Diencephalon (tissue), 1 donor: ENCODE results near the gene C15orf61. TPM values are rescaled to one million over a fixed set of nuclear protein-coding genes. Genes with fewer than 3 reads are reported as not detected.

Experiments
- total RNA-seq: library from RNA; depleted of rRNA; stranded (reverse); fragments of >200 nt; gene quantifications from one replicate; pipeline ENCODE4 v1.2.3, GENCODE V29; 2014

Gene C15orf61
- total RNA-seq, result 24.7 TPM

GRCh38 chr15:67521029-67521782, at the start of gene C15orf61:
Gene C15orf61 (plus strand): TSS chr15:67521131. CDS start chr15:67521249, 118 bp downstream.

GRCh38 chr15:67542420-67543347, 21.8 kb downstream of the C15orf61 start, which contains the start of gene MAP2K5:
Gene MAP2K5 (plus strand): TSS chr15:67542703. CDS start chr15:67543336, 633 bp downstream.

Other genes with a start within 250 kb of the C15orf61 start
- 16.1 TPM for gene MAP2K5, start 21.6 kb downstream of the C15orf61 start, total RNA-seq